K562 (cell line): ENCODE results near the gene DHDH. TPM values are rescaled to one million over a fixed set of nuclear protein-coding genes. Genes with fewer than 3 reads are reported as not detected.

Experiments used
- E2F4 ChIP-seq: sonication (generic); formaldehyde crosslinking; IDR thresholded peaks from 2 replicates; pipeline ENCODE4 v1.8.0; 2022; ENCODE audit warnings: mild to moderate bottlenecking, low read depth, missing genetic modification reagents
- ETV1 ChIP-seq: fragments of 450-650 bp; conservative IDR thresholded peaks from 2 replicates; pipeline ENCODE4 v1.6.1; 2016; ENCODE audit warnings: missing genetic modification characterization, control low read depth, low read depth, missing compliant biosample characterization
- HIVEP1 ChIP-seq: fragments of 250-450 bp; sonication (Bioruptor Pico); IDR thresholded peaks from 2 replicates; pipeline ENCODE4 v1.4.0; 2020; ENCODE audit warnings: mild to moderate bottlenecking
- MEF2D ChIP-seq: conservative IDR thresholded peaks from 2 replicates; pipeline ENCODE4 v1.6.1; 2016; ENCODE audit warnings: low read depth, missing genetic modification characterization, missing compliant biosample characterization
- MYC ChIP-seq, 2 experiments: fragments of 250-450 bp in 1 of 2; sonication (Bioruptor Pico) in 1 of 2; IDR thresholded peaks; 2 replicates each; pipeline versions ENCODE4 v1.5.1 to v1.6.1; 2012 to 2021; ENCODE audit warnings: low read depth in 2 of 2, borderline replicate concordance in 1 of 2, improper control_type of control experiment in 1 of 2, low read length in 1 of 2, mild to moderate bottlenecking in 1 of 2, moderate library complexity in 1 of 2
- NUFIP1 ChIP-seq: fragments of 450-650 bp; IDR thresholded peaks from 2 replicates; pipeline ENCODE4 v1.6.1; 2018; ENCODE audit not compliant: partially characterized antibody
- POLR2B ChIP-seq: fragments of 450-650 bp; IDR thresholded peaks from 2 replicates; pipeline ENCODE4 v1.6.1; 2018; ENCODE audit warnings: low read depth; ENCODE audit not compliant: partially characterized antibody
- RBFOX2 ChIP-seq: fragments of 200-400 bp; formaldehyde crosslinking; IDR thresholded peaks from 2 replicates; pipeline ENCODE4 v1.6.1; 2017; ENCODE audit warnings: low read depth, mild to moderate bottlenecking, low read length, moderate library complexity
- RBM17 ChIP-seq: fragments of 200-400 bp; formaldehyde crosslinking; IDR thresholded peaks from 2 replicates; pipeline ENCODE4 v1.6.1; 2017; ENCODE audit warnings: low read depth, mild to moderate bottlenecking, low read length, borderline replicate concordance
- RREB1 ChIP-seq: fragments of 250-450 bp; sonication (Bioruptor Pico); IDR thresholded peaks from 2 replicates; pipeline ENCODE4 v1.4.0; 2020
- SAP30 ChIP-seq: fragments of 200-600 bp; sonication (generic); IDR thresholded peaks from 2 replicates; pipeline ENCODE4 v1.6.1; 2012; ENCODE audit warnings: borderline replicate concordance, low read depth, mild to moderate bottlenecking, moderate library complexity, low read length, control low read depth, inconsistent platforms; ENCODE audit not compliant: insufficient read depth, poor library complexity, severe bottlenecking
- TGIF2 ChIP-seq: sonication (generic); formaldehyde crosslinking; IDR thresholded peaks from 2 replicates; pipeline ENCODE4 v1.8.1; 2022; ENCODE audit warnings: mild to moderate bottlenecking, missing genetic modification reagents, moderate library complexity
- TOE1 ChIP-seq, 2 experiments: fragments of 450-650 bp in 1 of 2; sonication (generic) in 1 of 2; formaldehyde crosslinking in 1 of 2; IDR thresholded peaks; 2 replicates each; pipeline versions ENCODE4 v1.7.1 to v1.8.0; 2016 to 2022; ENCODE audit warnings: borderline replicate concordance in 2 of 2, mild to moderate bottlenecking in 2 of 2, antibody characterized with exemption in 1 of 2, inconsistent platforms in 1 of 2, low read depth in 1 of 2, missing genetic modification reagents in 1 of 2, moderate library complexity in 1 of 2
- ZNF239 ChIP-seq: fragments of 250-450 bp; sonication (Bioruptor Pico); IDR thresholded peaks from 2 replicates; pipeline ENCODE4 v1.4.0; 2020; ENCODE audit warnings: mild to moderate bottlenecking
- ZNF511 ChIP-seq: sonication (generic); formaldehyde crosslinking; IDR thresholded peaks from 2 replicates; pipeline ENCODE4 v1.8.0; 2022; ENCODE audit warnings: mild to moderate bottlenecking, missing genetic modification reagents
- ZNF551 ChIP-seq: fragments of 250-450 bp; sonication (Bioruptor Pico); IDR thresholded peaks from 2 replicates; pipeline ENCODE4 v1.5.0; 2021; ENCODE audit warnings: mild to moderate bottlenecking, moderate library complexity
- ZNF766 ChIP-seq: fragments of 200-800 bp; sonication (Bioruptor generic); conservative IDR thresholded peaks from 2 replicates; pipeline ENCODE4 v1.6.1; 2016; ENCODE audit warnings: missing genetic modification characterization, missing compliant biosample characterization
- polyA plus RNA-seq, 8 experiments: library from polyadenylated mRNA; depleted of rRNA in 4 of 8; stranded (reverse) in 5 of 8; unstranded in 3 of 8; fragments of >200 nt; fragmentation: Nextera tagmentation in 2 of 8; fragmentation: Illumina TruSeq in 1 of 8; extraction: Ambion mirVana in 2 of 8; extraction: Trizol in 1 of 8; gene quantifications; 2 replicates each; pipeline versions ENCODE4 v1.2.1 to v1.2.3, GENCODE V29; 2011 to 2014; ENCODE audit warnings: inconsistent platforms in 1 of 8, missing spikeins in 1 of 8
- total RNA-seq, 7 experiments: library from RNA; depleted of rRNA in 6 of 7; stranded (reverse); fragments of >200 nt in 6 of 7; fragmentation: Illumina TruSeq in 2 of 7; extraction: Trizol in 2 of 7; gene quantifications; 2 replicates each; pipeline versions ENCODE4 v1.2.1 to v1.2.3, GENCODE V29; 2011 to 2021; ENCODE audit warnings: low replicate concordance in 1 of 7

The DHDH gene
- total and polyA plus RNA-seq, 9 of the 15 experiments (the other 6 are each of a cell fraction or from before 2014, with no cell fraction given) = 0.37 to 1.9 (median 0.87) TPM

GRCh38 chr19:48962029-48962848, 28.7 kb downstream of the DHDH start (continued):
- TF ChIP-seq MEF2D (tag) = peak; percentile 48; the same call in 1 of the 2 replicates
- peak; percentile 78 for TF ChIP-seq MYC (IDR thresholded peaks at IDR 0.05; ENCODE audit: low read depth, low read length)
- TF ChIP-seq MYC (CRISPR knock-in tag; IDR thresholded peaks at IDR 0.05; ENCODE audit: borderline replicate concordance, low read depth) = peak; percentile 18; the same call in 1 of the 2 replicates
- TF ChIP-seq RBFOX2 = peak; percentile 89
- peak; percentile 82 for TF ChIP-seq ETV1
- TF ChIP-seq RREB1 (CRISPR knock-in tag) = peak; percentile 88; the same call in 1 of the 2 replicates
- TF ChIP-seq ZNF551 (CRISPR knock-in tag) = no peak
- 0 out of 2 replicates have a peak, but pooled peaks have one; percentile 5 for TF ChIP-seq HIVEP1
- TF ChIP-seq SAP30 = peak; percentile 83
- TF ChIP-seq NUFIP1 = no peak
- no peak for TF ChIP-seq TGIF2 (CRISPR knock-in tag)
- no peak for TF ChIP-seq ZNF766 (CRISPR knock-in tag)
- no peak for TF ChIP-seq ZNF239 (CRISPR knock-in tag)
- TF ChIP-seq ZNF511 (CRISPR knock-in tag) = peak; percentile 85
- no peak for TF ChIP-seq E2F4 (CRISPR knock-in tag)
- no peak for TF ChIP-seq RBM17
- peak; percentile 88 for TF ChIP-seq POLR2B
- TF ChIP-seq TOE1 (IDR thresholded peaks at IDR 0.05; ENCODE audit: borderline replicate concordance) = peak; percentile 67
- 0 out of 2 replicates have a peak, but pooled peaks have one; percentile 64 for TF ChIP-seq TOE1 (CRISPR knock-in tag; IDR thresholded peaks at IDR 0.05; ENCODE audit: borderline replicate concordance, low read depth)
